Fibroblast of lung (primary cell): ENCODE measurements around the gene FIZ1. TPM values are rescaled to one million over a fixed set of nuclear protein-coding genes. Genes with fewer than 3 reads are reported as not detected.

Experiments used
- DNase-seq, 2 donors: peaks; one replicate each; pipeline versions ENCODE4 v3.0.0 to v3.0.0-alpha.2; 2010; ENCODE audit warnings: low read depth in 2 of 2
- H2AFZ ChIP-seq: 2 replicates; pipeline ENCODE4 v1.5.1; 2012; ENCODE audit warnings: low read length, control low read depth, inconsistent platforms
- H3K27ac ChIP-seq: 2 replicates; pipeline ENCODE4 v1.5.1; 2011; ENCODE audit warnings: low read length, control low read depth; ENCODE audit not compliant: insufficient read depth
- H3K27me3 ChIP-seq: 2 replicates; pipeline ENCODE4 v1.5.1; 2011; ENCODE audit warnings: mild to moderate bottlenecking, low read length; ENCODE audit not compliant: control insufficient read depth, insufficient read depth
- H3K36me3 ChIP-seq: 2 replicates; pipeline ENCODE4 v1.5.1; 2011; ENCODE audit warnings: low read length; ENCODE audit not compliant: control insufficient read depth, insufficient read depth
- H3K4me1 ChIP-seq: 2 replicates; pipeline ENCODE4 v1.5.1; 2011; ENCODE audit warnings: low read length; ENCODE audit not compliant: control insufficient read depth, insufficient read depth; ENCODE audit errors: extremely low read depth
- H3K4me2 ChIP-seq: 2 replicates; pipeline ENCODE4 v1.5.1; 2011; ENCODE audit warnings: low read length, control low read depth; ENCODE audit not compliant: insufficient read depth; ENCODE audit errors: extremely low read depth
- H3K4me3 ChIP-seq, 4 experiments: fragments of 200-600 bp in 1 of 4; sonication (generic) in 1 of 4; replicated peaks in 1 of 4; 2 replicates each; pipeline ENCODE4 v1.5.1; 2011 to 2016; ENCODE audit warnings: low read length in 4 of 4, low read depth in 3 of 4, mild to moderate bottlenecking in 3 of 4, control low read depth in 2 of 4, inconsistent platforms in 1 of 4, mixed read lengths in 1 of 4; ENCODE audit not compliant: insufficient read depth in 1 of 4; ENCODE audit errors: control extremely low read depth in 1 of 4
- H3K79me2 ChIP-seq: 2 replicates; pipeline ENCODE4 v1.5.1; 2012; ENCODE audit warnings: mild to moderate bottlenecking, low read length, inconsistent platforms; ENCODE audit not compliant: control insufficient read depth, insufficient read depth
- H3K9ac ChIP-seq: 2 replicates; pipeline ENCODE4 v1.5.1; 2011; ENCODE audit warnings: mild to moderate bottlenecking, low read length, control low read depth; ENCODE audit not compliant: insufficient read depth
- H3K9me3 ChIP-seq: 2 replicates; pipeline ENCODE4 v1.5.1; 2012; ENCODE audit warnings: low read depth, low read length; ENCODE audit not compliant: control insufficient read depth, insufficient read depth
- H4K20me1 ChIP-seq: 2 replicates; pipeline ENCODE4 v1.5.1; 2011; ENCODE audit warnings: low read length; ENCODE audit not compliant: control insufficient read depth, insufficient read depth; ENCODE audit errors: extremely low read depth
- CTCF ChIP-seq, 2 donors: IDR thresholded peaks in 1 of 2; conservative IDR thresholded peaks in 1 of 2; 1 replicate in 1 of 2; 2 replicates in 1 of 2; pipeline ENCODE4 v1.5.1; 2011 to 2012; ENCODE audit warnings: low read length in 2 of 2, control low read depth in 1 of 2, inconsistent platforms in 1 of 2, low read depth in 1 of 2, mild to moderate bottlenecking in 1 of 2
- EZH2 ChIP-seq: IDR thresholded peaks from 2 replicates; pipeline ENCODE4 v1.5.1; 2012; ENCODE audit warnings: low read length, control low read depth, mild to moderate bottlenecking; ENCODE audit errors: missing control alignments
- polyA plus RNA-seq, 2 donors: library from polyadenylated mRNA; depleted of rRNA in 1 of 2; stranded (reverse) in 1 of 2; unstranded in 1 of 2; fragments of >200 nt; gene quantifications; 2 replicates each; pipeline ENCODE4 v1.2.1, GENCODE V29; 2011 to 2012; ENCODE audit warnings: missing spikeins in 1 of 2
- total RNA-seq: library from RNA; depleted of rRNA; stranded (reverse); fragments of >200 nt; gene quantifications from 2 replicates; pipeline ENCODE4 v1.2.1, GENCODE V29; 2014

Gene FIZ1
- total and polyA plus RNA-seq, 2 donors (not counting 1 experiment from before 2014, with no cell fraction given), result 1.8 to 2.3 TPM

GRCh38 chr19:55614711-55615542 is 15.6 kb upstream of the FIZ1 start:
- Histone ChIP-seq H4K20me1 (no peaks in the 10 kb centered on the region), H3K36me3 (peaks cover 25% of the 10 kb centered on the region), H3K9ac (no peak overlapping the region), H3K4me1 (peaks cover 3% of the 10 kb centered on the region), H3K9me3 (no peaks in the 10 kb centered on the region), H2AFZ (no peak overlapping the region), H3K27ac (no peak overlapping the region), H3K27me3 (no peaks in the 10 kb centered on the region), H3K4me2 (no peak overlapping the region), H3K4me3 (no peak overlapping the region), H3K79me2 (peaks cover 7% of the 10 kb centered on the region)
- DNase-seq, result no peak
- TF ChIP-seq CTCF (conservative IDR thresholded peaks at IDR 0.05 in 1 of 2, IDR thresholded peaks at IDR 0.05 in 1 of 2; ENCODE audit: low read depth in 1 of 2, low read length in 2 of 2), result no peak
- no peak for TF ChIP-seq EZH2

- H2AFZ ChIP-seq, result no peak overlapping the region
- H3K4me3 ChIP-seq, result no peak overlapping the region
- H3K27me3 ChIP-seq, result no peaks in the 10 kb centered on the region
- TF ChIP-seq EZH2 (no peak), CTCF (conservative IDR thresholded peaks at IDR 0.05 in 1 of 2, IDR thresholded peaks at IDR 0.05 in 1 of 2; ENCODE audit: low read depth in 1 of 2, low read length in 2 of 2) (no peak)
- no peaks in the 10 kb centered on the region for H3K9me3 ChIP-seq
- no peak overlapping the region for H3K9ac ChIP-seq
- DNase-seq, result no peak
- H3K27ac ChIP-seq, result no peak overlapping the region
- H3K79me2 ChIP-seq, result peaks cover 7% of the 10 kb centered on the region
- no peaks in the 10 kb centered on the region for H4K20me1 ChIP-seq
- no peak overlapping the region for H3K4me2 ChIP-seq
- no peaks in the 10 kb centered on the region for H3K4me1 ChIP-seq
- peaks cover 25% of the 10 kb centered on the region for H3K36me3 ChIP-seq
These were observed 14.8 kb upstream of the FIZ1 start for GRCh38 chr19:55613930-55614710.

- Histone ChIP-seq H4K20me1 (no peaks in the 10 kb centered on the region), H3K4me3 (no peak overlapping the region), H3K4me2 (no peak overlapping the region), H3K79me2 (peaks cover 12% of the 10 kb centered on the region), H3K4me1 (no peaks in the 10 kb centered on the region), H3K36me3 (peaks cover 25% of the 10 kb centered on the region), H3K9ac (no peak overlapping the region), H2AFZ (no peak overlapping the region), H3K27me3 (no peaks in the 10 kb centered on the region), H3K9me3 (no peaks in the 10 kb centered on the region), H3K27ac (no peak overlapping the region)
- DNase-seq, result no peak
- TF ChIP-seq EZH2 (no peak), CTCF (conservative IDR thresholded peaks at IDR 0.05 in 1 of 2, IDR thresholded peaks at IDR 0.05 in 1 of 2; ENCODE audit: low read depth in 1 of 2, low read length in 2 of 2) (no peak)
These were observed 14.1 kb upstream of the FIZ1 start for GRCh38 chr19:55613396-55613795.
